Esophagus (tissue), 2 donors: ENCODE data around the gene TSPAN18. TPM values are rescaled to one million over a fixed set of nuclear protein-coding genes. Genes with fewer than 3 reads are reported as not detected.

Experiments
- H3K27ac ChIP-seq, 2 donors: one replicate each; pipeline ENCODE4 v1.5.1; 2013; ENCODE audit warnings: low read depth in 2 of 2, mild to moderate bottlenecking in 2 of 2, inconsistent platforms in 1 of 2, low read length in 1 of 2, moderate library complexity in 1 of 2
- H3K27me3 ChIP-seq, 2 donors: one replicate each; pipeline ENCODE4 v1.6.1; 2013; ENCODE audit warnings: low read length in 2 of 2, control low read depth in 1 of 2, mild to moderate bottlenecking in 1 of 2; ENCODE audit not compliant: insufficient read depth in 2 of 2, control insufficient read depth in 1 of 2
- H3K36me3 ChIP-seq, 2 donors: one replicate each; pipeline ENCODE4 v1.6.1; 2013; ENCODE audit warnings: low read length in 1 of 2; ENCODE audit not compliant: control insufficient read depth in 2 of 2, insufficient read depth in 2 of 2
- H3K4me1 ChIP-seq, 2 donors: one replicate each; pipeline ENCODE4 v1.6.1; 2013; ENCODE audit warnings: low read length in 1 of 2; ENCODE audit not compliant: control insufficient read depth in 2 of 2, insufficient read depth in 2 of 2
- H3K4me3 ChIP-seq, 2 donors: one replicate each; pipeline ENCODE4 v1.5.1; 2013; ENCODE audit warnings: low read length in 2 of 2, mild to moderate bottlenecking in 2 of 2, low read depth in 1 of 2, moderate library complexity in 1 of 2
- H3K9me3 ChIP-seq, 2 donors: one replicate each; pipeline ENCODE4 v1.6.1; 2013; ENCODE audit warnings: mild to moderate bottlenecking in 2 of 2, low read depth in 1 of 2, low read length in 1 of 2, moderate library complexity in 1 of 2; ENCODE audit not compliant: control insufficient read depth in 2 of 2, insufficient read depth in 1 of 2
- WGBS, 2 donors: extraction: QIAGEN DNeasy Blood & Tissue Kit; methylation state at CpG; one replicate each; pipeline ENCODE4 v1.1.7; 2013; 5-methylcytosine and 5-hydroxymethylcytosine counted together
- polyA plus RNA-seq, 2 donors: library from polyadenylated mRNA; stranded (reverse); fragments of 200-250 nt; gene quantifications; one replicate each; pipeline ENCODE4 v1.2.3, GENCODE V29; 2013
- donor health status: healthy with polysubstance abuse.
- donor health status: Bipolar disorder and iron deficiency.

The TSPAN18 gene
- polyA plus RNA-seq, 2 donors, result 2.2 to 3.1 TPM

GRCh38 chr11:44725757-44726282 is 942 bp upstream of the TSPAN18 start:
- peaks cover 5 to 8% of the 10 kb centered on the region in 2 donors for H3K4me1 ChIP-seq
- H3K9me3 ChIP-seq, result no peaks in the 10 kb centered on the region
- no peak overlapping the region for H3K4me3 ChIP-seq
- 63 to 72% methylated on average over 10 of the region's 10 CpGs for WGBS, 2 donors
- peak overlapping the region in 1 of 2 donors; percentile 45 for H3K27ac ChIP-seq
- no peaks in the 10 kb centered on the region for H3K27me3 ChIP-seq
- no peaks in the 10 kb centered on the region for H3K36me3 ChIP-seq

- H3K27ac ChIP-seq, result peak overlapping the region; percentile 43 to 58
- peaks cover 6 to 8% of the 10 kb centered on the region in 2 donors for H3K4me1 ChIP-seq
- no peaks in the 10 kb centered on the region for H3K27me3 ChIP-seq
- peak overlapping the region; percentile 52 to 57 for H3K4me3 ChIP-seq
- no peaks in the 10 kb centered on the region for H3K9me3 ChIP-seq
- no peaks in the 10 kb centered on the region for H3K36me3 ChIP-seq
- WGBS, 2 donors, result 0% methylated on average over 22 to 45 of the region's 45 CpGs
Observed at GRCh38 chr11:44727114-44727372, 281 bp downstream of the TSPAN18 start.

GRCh38 chr11:44727373-44728287 is 868 bp downstream of the TSPAN18 start:
- H3K27ac ChIP-seq, result peak overlapping the region; percentile 34 to 58

GRCh38 chr11:44728491-44728910 is 1.7 kb downstream of the TSPAN18 start:
- no peak overlapping the region for H3K4me3 ChIP-seq
- 67 to 71% methylated on average over 6 of the region's 6 CpGs for WGBS, 2 donors
- no peaks in the 10 kb centered on the region for H3K27me3 ChIP-seq
- no peaks in the 10 kb centered on the region for H3K36me3 ChIP-seq
- H3K9me3 ChIP-seq, result no peaks in the 10 kb centered on the region
- peaks cover 6 to 8% of the 10 kb centered on the region in 2 donors for H3K4me1 ChIP-seq
- peak overlapping the region; percentile 0 to 66 for H3K27ac ChIP-seq

More at GRCh38 chr11:44727373-44728287, 868 bp downstream of the TSPAN18 start:
- Histone ChIP-seq H3K4me3 (peak overlapping the region; percentile 52 to 57), H3K4me1 (peaks cover 6 to 8% of the 10 kb centered on the region in 2 donors), H3K9me3 (no peaks in the 10 kb centered on the region), H3K27me3 (no peaks in the 10 kb centered on the region), H3K36me3 (no peaks in the 10 kb centered on the region)
- WGBS, 2 donors, result 0 to 1% methylated on average over 69 to 70 of the region's 70 CpGs

- no peaks in the 10 kb centered on the region for H3K9me3 ChIP-seq
- H3K36me3 ChIP-seq, result no peaks in the 10 kb centered on the region
- no peaks in the 10 kb centered on the region for H3K27me3 ChIP-seq
- peaks cover 6 to 8% of the 10 kb centered on the region in 2 donors for H3K4me1 ChIP-seq
- 63 to 77% methylated on average over 2 of the region's 2 CpGs for WGBS, 2 donors
- no peak overlapping the region for H3K4me3 ChIP-seq
- peak overlapping the region; percentile 25 to 66 for H3K27ac ChIP-seq
Observed at GRCh38 chr11:44729063-44729462, 2.3 kb downstream of the TSPAN18 start.

- Histone ChIP-seq H3K4me3 (no peak overlapping the region), H3K27ac (peak overlapping the region; percentile 25 to 62), H3K9me3 (no peaks in the 10 kb centered on the region), H3K27me3 (no peaks in the 10 kb centered on the region), H3K4me1 (peaks cover 7 to 8% of the 10 kb centered on the region in 2 donors), H3K36me3 (no peaks in the 10 kb centered on the region)
- WGBS, 2 donors, result 41 to 56% methylated on average over 3 of the region's 3 CpGs
Observed at GRCh38 chr11:44729713-44730112, 3.0 kb downstream of the TSPAN18 start.

- WGBS, 2 donors, result 61% methylated on average over 5 of the region's 5 CpGs
- Histone ChIP-seq H3K36me3 (no peaks in the 10 kb centered on the region), H3K4me1 (peaks cover 8% of the 10 kb centered on the region in 2 donors), H3K27me3 (no peaks in the 10 kb centered on the region), H3K9me3 (no peaks in the 10 kb centered on the region), H3K27ac (peak overlapping the region in 1 of 2 donors; percentile 15), H3K4me3 (no peak overlapping the region)
Observed at GRCh38 chr11:44730775-44731174, 4.0 kb downstream of the TSPAN18 start.

- 53 to 54% methylated on average over 12 of the region's 12 CpGs for WGBS, 2 donors
- peak overlapping the region in 1 of 2 donors; percentile 37 for H3K27ac ChIP-seq
Observed at GRCh38 chr11:44731685-44732430, 5.1 kb downstream of the TSPAN18 start.

GRCh38 chr11:44732564-44732963 is 5.8 kb downstream of the TSPAN18 start:
- Histone ChIP-seq H3K36me3 (no peaks in the 10 kb centered on the region), H3K4me1 (peaks cover 3 to 4% of the 10 kb centered on the region in 2 donors), H3K27me3 (no peaks in the 10 kb centered on the region), H3K4me3 (no peak overlapping the region), H3K9me3 (no peaks in the 10 kb centered on the region), H3K27ac (no peak overlapping the region)
- WGBS, 2 donors, result 87 to 92% methylated on average over 5 of the region's 5 CpGs

More at GRCh38 chr11:44731685-44732430, 5.1 kb downstream of the TSPAN18 start:
- H3K36me3 ChIP-seq, result no peaks in the 10 kb centered on the region
- H3K4me3 ChIP-seq, result no peak overlapping the region
- H3K9me3 ChIP-seq, result no peaks in the 10 kb centered on the region
- peaks cover 3 to 6% of the 10 kb centered on the region in 2 donors for H3K4me1 ChIP-seq
- no peaks in the 10 kb centered on the region for H3K27me3 ChIP-seq
